ENCODE measurements around the gene RNF11.

The RNF11 gene

GRCh38 chr1:51265618-51266017, 29.5 kb downstream of the RNF11 start:
- no peak for DNase-seq (ENCODE audit: low read depth)

- DNase-seq (ENCODE audit: low read depth): no peak
These were observed 30.1 kb downstream of the RNF11 start for GRCh38 chr1:51266181-51266580.

GRCh38 chr1:51266791-51267190, 30.7 kb downstream of the RNF11 start:
- DNase-seq (ENCODE audit: low read depth): no peak

- DNase-seq (ENCODE audit: low read depth): no peak
These were observed 32.6 kb downstream of the RNF11 start for GRCh38 chr1:51268634-51269033.

GRCh38 chr1:51270751-51271150, 34.7 kb downstream of the RNF11 start:
- DNase-seq (ENCODE audit: low read depth): no peak

GRCh38 chr1:51272916-51273315, 36.8 kb downstream of the RNF11 start:
- no peak for DNase-seq (ENCODE audit: low read depth)

GRCh38 chr1:51274676-51275075, 38.6 kb downstream of the RNF11 start:
- no peak for DNase-seq (ENCODE audit: low read depth)

GRCh38 chr1:51276286-51276685, 40.2 kb downstream of the RNF11 start:
- DNase-seq (ENCODE audit: low read depth): no peak

GRCh38 chr1:51280321-51280978, 44.4 kb downstream of the RNF11 start:
- no peak for DNase-seq (ENCODE audit: low read depth)

GRCh38 chr1:51281807-51282206, 45.7 kb downstream of the RNF11 start:
- no peak for DNase-seq (ENCODE audit: low read depth)

GRCh38 chr1:51282605-51283004, 46.5 kb downstream of the RNF11 start:
- DNase-seq (ENCODE audit: low read depth): no peak

- DNase-seq (ENCODE audit: low read depth): no peak
These were observed 47.9 kb downstream of the RNF11 start for GRCh38 chr1:51283979-51284378.

GRCh38 chr1:51284487-51284954, 48.4 kb downstream of the RNF11 start:
- no peak for DNase-seq (ENCODE audit: low read depth)

- DNase-seq (ENCODE audit: low read depth): no peak
These were observed 49.0 kb downstream of the RNF11 start for GRCh38 chr1:51285055-51285454.

- DNase-seq (ENCODE audit: low read depth): no peak
These were observed 51.9 kb downstream of the RNF11 start for GRCh38 chr1:51287966-51288365.

- DNase-seq (ENCODE audit: low read depth): no peak
These were observed 52.5 kb downstream of the RNF11 start for GRCh38 chr1:51288578-51288977.

GRCh38 chr1:51289676-51290488, 53.8 kb downstream of the RNF11 start:
- no peak for DNase-seq (ENCODE audit: low read depth)

- no peak for DNase-seq (ENCODE audit: low read depth)
These were observed 54.4 kb downstream of the RNF11 start for GRCh38 chr1:51290489-51290847.

- DNase-seq (ENCODE audit: low read depth): no peak
These were observed 57.9 kb downstream of the RNF11 start for GRCh38 chr1:51293898-51294515.

GRCh38 chr1:51294566-51295184, 58.6 kb downstream of the RNF11 start:
- DNase-seq (ENCODE audit: low read depth): no peak

GRCh38 chr1:51295926-51296325, 59.9 kb downstream of the RNF11 start:
- DNase-seq (ENCODE audit: low read depth): no peak
